Chondrocyte (in vitro differentiated cells): ENCODE data around the gene UNC13D. TPM values are rescaled to one million over a fixed set of nuclear protein-coding genes. Genes with fewer than 3 reads are reported as not detected.

Experiments
- DNase-seq: peaks from one replicate; pipeline ENCODE4 v3.0.0; 2021; ENCODE audit warnings: mixed read lengths, low spot score
- H3K27ac Mint-ChIP-seq: one replicate; pipeline ENCODE4 v1.8.0; 2021; ENCODE audit warnings: mild to moderate bottlenecking, moderate library complexity, mixed read lengths; ENCODE audit not compliant: unreplicated experiment
- H3K27me3 Mint-ChIP-seq: 2 replicates; pipeline ENCODE4 v1.8.0; 2021; ENCODE audit warnings: low read depth, mixed read lengths
- H3K36me3 Mint-ChIP-seq: 2 replicates; pipeline ENCODE4 v1.8.0; 2021; ENCODE audit warnings: low read depth, mixed read lengths
- H3K4me1 Mint-ChIP-seq: 2 replicates; pipeline ENCODE4 v1.8.0; 2021; ENCODE audit warnings: low read depth, mild to moderate bottlenecking, mixed read lengths
- H3K4me3 Mint-ChIP-seq: one replicate; pipeline ENCODE4 v1.8.0; 2021; ENCODE audit warnings: mild to moderate bottlenecking, moderate library complexity, mixed read lengths; ENCODE audit not compliant: unreplicated experiment
- H3K9me3 Mint-ChIP-seq: 2 replicates; pipeline ENCODE4 v1.8.0; 2021; ENCODE audit warnings: low read depth, mixed read lengths
- CTCF ChIP-seq: fragments of 200-600 bp; sonication (generic); IDR thresholded peaks from 2 replicates; pipeline ENCODE4 v1.5.0; 2021; ENCODE audit warnings: antibody characterized with exemption, mild to moderate bottlenecking, moderate library complexity
- total RNA-seq: library from RNA; stranded (reverse); gene quantifications from 3 replicates; pipeline ENCODE4 v1.2.1, GENCODE V29; 2021

The UNC13D gene
- total RNA-seq, 1 donor from 2014 or later: 1.5 TPM

- no peaks in the 10 kb centered on the region for H3K27me3 Mint-ChIP-seq
- H3K36me3 Mint-ChIP-seq: no peaks in the 10 kb centered on the region
- no peak overlapping the region for H3K27ac Mint-ChIP-seq
- TF ChIP-seq CTCF: no peak
- no peak overlapping the region for H3K4me3 Mint-ChIP-seq
- DNase-seq: no peak
- peaks cover 11% of the 10 kb centered on the region for H3K4me1 Mint-ChIP-seq
- H3K9me3 Mint-ChIP-seq: no peaks in the 10 kb centered on the region
Observed at GRCh38 chr17:75881678-75882454, 37.7 kb upstream of the UNC13D start.

- Mint-ChIP-seq H3K27me3 (no peaks in the 10 kb centered on the region), H3K4me1 (peaks cover 27% of the 10 kb centered on the region), H3K4me3 (no peak overlapping the region), H3K27ac (no peak overlapping the region), H3K36me3 (no peaks in the 10 kb centered on the region), H3K9me3 (no peaks in the 10 kb centered on the region)
- DNase-seq: no peak
- TF ChIP-seq CTCF: no peak
Observed at GRCh38 chr17:75880266-75880665, 36.1 kb upstream of the UNC13D start.

- peak within 1 kb of the TSS; percentile 98 for H3K27ac Mint-ChIP-seq
- H3K9me3 Mint-ChIP-seq: no peaks in the 10 kb centered on the region
- peak; percentile 40 for TF ChIP-seq CTCF
- peak within 1 kb of the TSS; percentile 91 for H3K4me3 Mint-ChIP-seq
- DNase-seq: peak; percentile 91
- H3K4me1 Mint-ChIP-seq: peaks cover 43% of the 10 kb centered on the region
- no peaks in the 10 kb centered on the region for H3K27me3 Mint-ChIP-seq
- peaks cover 3% of the 10 kb centered on the region for H3K36me3 Mint-ChIP-seq
Observed at GRCh38 chr17:75878174-75878998, 34.2 kb upstream of the UNC13D start, which contains the start of gene TRIM47. Gene TRIM47 (minus strand): TSS chr17:75878581. CDS start chr17:75878548, 33 bp downstream.

GRCh38 chr17:75877752-75878173, 33.6 kb upstream of the UNC13D start:
- peak overlapping the region; percentile 98 for H3K27ac Mint-ChIP-seq
- DNase-seq: peak; percentile 91
- H3K9me3 Mint-ChIP-seq: no peaks in the 10 kb centered on the region
- peak; percentile 72 for TF ChIP-seq CTCF
- H3K27me3 Mint-ChIP-seq: no peaks in the 10 kb centered on the region
- H3K36me3 Mint-ChIP-seq: peaks cover 3% of the 10 kb centered on the region
- H3K4me3 Mint-ChIP-seq: peak overlapping the region; percentile 91
- H3K4me1 Mint-ChIP-seq: peaks cover 49% of the 10 kb centered on the region
